GM18505 (cell line): ENCODE data around the gene MOGAT3.
A peak's percentile ranks its signal among the peaks of the same experiment; 100 is the strongest.

ENCODE experiments used
- ATAC-seq: cut with Tn5 transposase; IDR thresholded peaks from one replicate; pipeline ENCODE4 v1.9.1; 2021; ENCODE audit not compliant: unreplicated experiment
- POLR2A ChIP-seq: IDR thresholded peaks from 4 replicates; pipeline ENCODE4 v1.6.1; 2011; ENCODE audit warnings: borderline replicate concordance; ENCODE audit not compliant: insufficient read depth, insufficient read length; ENCODE audit errors: extremely low read depth

Gene MOGAT3

GRCh38 chr7:101200862-101201599 is at the start of gene MOGAT3:
Gene MOGAT3, minus strand, starts transcription at chr7:101201036. Its CDS starts 182 bp downstream, at chr7:101200854.
- no peak for TF ChIP-seq POLR2A
- no peak for ATAC-seq

GRCh38 chr7:101250324-101250723 is 49.5 kb upstream of the MOGAT3 start:
- TF ChIP-seq POLR2A = no peak
- ATAC-seq = no peak

DNA sequence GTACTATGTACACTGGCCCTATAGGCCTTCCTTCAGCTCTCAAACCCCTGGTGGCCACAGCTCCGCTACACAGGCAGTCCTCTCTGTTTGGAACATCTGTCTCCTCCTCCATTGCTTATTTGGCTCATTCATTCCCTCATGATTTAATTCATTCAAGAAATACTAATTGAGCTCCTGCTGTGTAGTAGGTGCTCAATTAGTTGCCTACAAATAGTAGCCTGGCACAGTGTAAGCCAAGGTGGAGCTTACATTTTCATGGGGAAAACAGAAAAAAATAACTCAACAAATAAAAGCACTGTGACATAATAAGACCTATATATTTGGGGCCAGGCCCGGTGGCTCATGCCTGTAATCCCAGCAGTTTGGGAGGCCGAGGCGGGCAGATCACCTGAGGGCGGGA is 47.4 kb upstream of the MOGAT3 start:
- ATAC-seq = no peak
- no peak for TF ChIP-seq POLR2A

GRCh38 chr7:101245147-101245668 is 44.4 kb upstream of the MOGAT3 start:
- no peak for TF ChIP-seq POLR2A
- peak; percentile 0 for ATAC-seq

DNA sequence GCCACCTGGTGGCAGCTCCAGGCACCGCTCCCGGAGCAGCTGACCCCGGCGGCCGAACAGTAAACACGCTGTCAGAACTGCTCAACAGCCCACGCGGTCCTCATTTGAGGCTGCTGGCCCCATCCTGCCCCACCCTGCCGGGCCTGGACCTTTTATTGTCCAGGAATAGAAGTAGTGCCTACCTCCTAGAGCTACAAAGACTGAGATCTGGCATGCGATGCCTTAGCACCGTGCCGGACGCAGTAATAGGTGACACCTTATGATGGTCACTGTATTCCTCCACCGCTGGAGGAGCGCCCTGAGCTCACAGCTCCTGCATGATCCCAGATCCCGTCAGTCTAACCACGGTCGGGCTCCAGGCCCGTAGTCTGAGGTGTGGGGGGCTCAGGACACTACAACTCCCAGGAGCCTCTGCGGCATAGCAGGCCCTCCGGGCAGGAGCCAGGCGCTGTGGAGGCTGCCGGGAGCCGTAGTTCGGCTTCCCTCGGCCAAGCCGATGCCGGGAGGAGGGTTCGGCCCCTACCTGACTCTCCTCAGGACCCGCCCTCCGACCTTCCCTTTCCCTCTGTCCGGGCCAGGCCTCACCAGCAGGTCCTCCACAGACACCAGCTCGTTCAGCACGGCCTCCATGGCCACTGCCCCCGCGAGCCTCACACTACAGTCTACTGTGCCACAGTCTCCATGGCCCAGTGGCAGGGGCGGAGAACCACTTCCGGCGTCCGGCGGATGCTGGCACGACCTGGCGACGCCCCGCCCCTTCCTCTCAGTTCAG is 43.7 kb upstream of the MOGAT3 start, which contains the start of gene FIS1:
Gene FIS1 (minus strand): TSS at position 707 of the 772 bp plus-strand sequence. CDS start 77 bp downstream, at position 630.
- ATAC-seq = peak; percentile 87
- peak; percentile 86 for TF ChIP-seq POLR2A

DNA sequence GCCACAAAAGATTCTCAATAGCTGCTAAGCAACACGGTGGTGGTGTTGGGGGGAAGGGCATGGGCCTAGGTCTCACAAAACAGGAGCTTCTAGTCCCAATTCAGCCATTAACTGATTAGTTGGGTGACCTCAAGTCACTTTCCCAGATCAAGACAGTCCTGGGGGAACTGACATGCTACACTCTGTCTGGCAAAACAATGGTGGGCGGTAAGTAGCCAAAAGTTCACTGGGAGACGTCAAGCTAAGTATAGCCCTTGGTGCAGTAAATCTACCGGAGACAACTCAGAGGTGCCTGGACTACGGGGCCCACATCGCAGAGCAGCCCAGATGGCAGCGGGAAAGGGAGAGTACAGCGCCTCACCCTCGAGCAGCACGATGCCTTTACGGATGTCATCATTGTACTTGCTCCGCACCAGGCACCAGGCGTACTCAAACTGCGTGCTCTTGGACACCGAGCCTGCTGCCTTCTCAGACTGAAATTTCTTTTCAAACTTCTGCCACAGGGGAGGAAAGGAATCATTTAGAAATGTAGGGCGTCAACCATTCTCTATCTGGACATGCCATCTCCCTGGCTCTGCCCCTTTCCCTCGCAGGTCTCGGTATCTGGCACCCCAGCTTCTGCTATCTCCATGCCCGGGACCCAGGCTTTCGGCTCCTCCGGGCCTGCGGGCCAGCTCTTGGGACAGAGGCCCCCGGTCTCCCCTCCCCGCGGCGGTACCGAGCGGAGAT is 43.0 kb upstream of the MOGAT3 start:
- no peak for TF ChIP-seq POLR2A
- no peak for ATAC-seq

DNA sequence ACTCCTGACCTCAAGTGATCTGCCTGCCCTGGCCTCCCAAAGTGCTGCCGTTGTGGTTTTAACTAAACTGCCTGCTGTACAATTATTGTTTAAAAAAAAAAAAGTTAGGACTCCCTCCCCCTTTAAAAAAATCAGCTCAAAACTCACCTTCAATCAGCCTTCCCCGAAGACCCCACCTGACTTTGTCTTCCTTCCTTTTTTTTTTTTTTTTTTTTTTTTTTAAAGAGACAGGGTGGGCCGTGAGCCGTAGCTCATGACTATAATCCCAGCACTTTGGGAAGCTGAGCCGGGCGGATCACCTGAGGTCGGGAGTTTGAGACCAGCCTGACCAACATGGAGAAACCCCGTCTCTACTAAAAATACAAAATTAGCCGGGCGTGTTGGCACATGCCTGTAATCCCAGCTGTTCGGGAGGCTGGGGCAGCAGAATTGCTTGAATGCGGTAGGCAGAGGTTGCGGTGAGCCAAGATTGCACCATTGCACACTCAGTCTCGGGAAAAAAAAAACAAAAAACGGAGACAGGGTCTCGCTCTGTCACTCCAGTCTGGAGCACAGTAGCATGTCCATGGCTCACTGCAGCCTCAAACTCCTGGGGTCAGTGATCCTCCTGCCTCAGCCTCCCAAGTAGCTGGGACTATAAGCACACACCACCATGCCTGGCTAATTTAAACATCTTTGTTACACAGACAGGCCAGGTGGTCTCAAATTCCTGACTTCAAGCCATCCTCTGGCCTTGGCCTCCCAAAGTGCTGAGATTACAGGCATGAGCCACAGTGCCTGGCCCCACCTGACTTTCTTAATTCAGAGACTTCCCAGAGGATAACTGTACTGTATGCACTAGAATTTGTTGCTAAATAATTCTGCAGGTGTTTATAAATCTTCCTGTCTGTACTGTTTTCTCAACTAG is 40.9 kb upstream of the MOGAT3 start:
- ATAC-seq = no peak
- no peak for TF ChIP-seq POLR2A

GRCh38 chr7:101241015-101241363 is 40.2 kb upstream of the MOGAT3 start:
- no peak for TF ChIP-seq POLR2A
- ATAC-seq = no peak

DNA sequence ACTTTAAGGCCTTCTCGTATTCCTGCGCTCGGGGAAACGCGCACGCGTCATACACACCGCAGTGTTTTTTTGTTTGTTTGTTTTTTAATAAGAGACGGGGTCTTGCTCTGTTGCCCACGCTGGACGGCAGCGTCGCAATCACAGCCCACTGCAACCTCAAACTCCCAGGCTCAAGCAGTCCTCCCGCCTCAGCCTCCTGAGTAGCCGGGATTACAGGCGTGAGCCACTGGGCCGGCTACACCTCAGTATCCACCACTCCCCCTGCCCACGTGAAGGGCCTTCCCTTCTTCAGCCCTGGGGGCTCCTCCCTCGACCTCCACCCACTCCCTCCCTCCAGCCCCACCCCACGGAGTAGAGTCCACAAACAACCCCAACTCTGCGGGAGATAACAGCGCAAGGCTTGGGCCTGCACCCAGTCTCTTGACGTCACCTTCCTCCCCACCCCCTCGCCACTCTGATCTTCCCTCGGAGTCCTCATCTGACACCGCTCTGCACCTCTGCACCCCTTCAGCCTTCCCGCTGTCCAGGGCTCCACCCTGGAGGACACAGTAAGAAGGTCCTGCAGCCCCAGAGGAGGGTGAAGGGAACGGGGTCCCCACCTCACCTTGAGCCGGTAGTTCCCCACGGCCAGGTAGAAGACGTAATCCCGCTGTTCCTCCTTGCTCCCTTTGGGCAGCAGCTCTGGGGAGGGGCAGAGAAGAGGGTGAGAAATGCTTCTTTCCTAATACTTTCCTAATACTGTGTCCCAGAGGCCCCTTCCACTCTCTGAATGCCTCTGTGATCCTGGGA is 39.6 kb upstream of the MOGAT3 start:
- no peak for ATAC-seq
- TF ChIP-seq POLR2A = no peak

DNA sequence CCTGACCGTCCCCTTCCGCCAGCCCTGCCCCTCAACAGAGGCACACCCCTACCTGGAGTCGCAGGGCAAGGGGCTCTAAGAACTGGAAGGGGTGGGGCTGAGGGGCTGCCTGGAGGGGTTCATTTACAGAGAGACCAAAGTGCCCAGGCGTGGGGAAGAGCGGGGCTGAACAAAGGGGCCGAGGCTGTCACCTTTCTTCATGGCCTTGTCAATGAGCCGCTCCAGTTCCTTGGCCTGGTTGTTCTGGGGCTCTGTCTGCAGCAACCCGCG is 39.0 kb upstream of the MOGAT3 start:
- no peak for ATAC-seq
- no peak for TF ChIP-seq POLR2A

- ATAC-seq = no peak
Measured at GRCh38 chr7:101239191-101239950, 38.5 kb upstream of the MOGAT3 start.

More at GRCh38 chr7:101239191-101239950, 38.5 kb upstream of the MOGAT3 start:
- no peak for TF ChIP-seq POLR2A
